Measurements from ENCODE around the gene PPP1R2C.

Gene PPP1R2C

DNA sequence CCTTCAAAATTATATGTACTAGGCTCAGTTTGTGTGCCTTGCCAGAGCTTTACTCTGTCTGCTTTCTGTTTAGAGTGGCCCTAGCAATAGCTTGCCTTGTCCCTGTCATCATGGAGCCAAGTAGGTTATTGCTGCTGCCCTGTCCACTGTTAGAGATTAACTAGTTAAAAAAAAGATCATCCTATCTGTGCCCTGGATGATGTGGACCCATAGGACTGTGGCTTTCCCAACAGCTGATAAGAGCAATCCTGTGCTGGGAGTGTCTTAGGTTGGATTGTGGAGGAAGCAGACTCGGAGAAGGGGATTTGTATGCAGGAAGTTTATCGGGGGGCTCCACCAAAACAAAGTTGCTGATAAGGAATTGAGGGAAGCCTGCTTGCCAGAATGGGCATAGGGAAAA lies 23.8 kb downstream of the PPP1R2C start:
- H3K4me3 ChIP-seq (ENCODE audit: low read depth, low read length): no peak overlapping the region
- POLR2A ChIA-PET: no interaction called here
- no peaks in the 10 kb centered on the region for H3K9me3 ChIP-seq (ENCODE audit: control insufficient read depth, insufficient read depth, low read depth, low read length)
- CTCF ChIA-PET: no interaction called here
- H3K4me1 ChIP-seq (ENCODE audit: control insufficient read depth, insufficient read depth, low read length): no peaks in the 10 kb centered on the region
- H3K27ac ChIP-seq (ENCODE audit: extremely low read depth, low read depth, low read length): no peak overlapping the region
- TF ChIP-seq ZNF366 (tag by site-specific recombination; conservative IDR thresholded peaks at IDR 0.05) (no peak), ZNF19 (tag by site-specific recombination; IDR thresholded peaks at IDR 0.05; ENCODE audit: low read depth) (no peak), ZNF558 (tag by site-specific recombination; IDR thresholded peaks at IDR 0.05) (no peak), ZBTB48 (tag by site-specific recombination; IDR thresholded peaks at IDR 0.05) (no peak), ZNF354C (tag by site-specific recombination; IDR thresholded peaks at IDR 0.05; ENCODE audit: borderline replicate concordance, low read depth) (no peak), ZFHX2 (tag by site-specific recombination; conservative IDR thresholded peaks at IDR 0.05) (no peak), ZNF10 (tag by site-specific recombination; IDR thresholded peaks at IDR 0.05) (no peak), ZNF292 (tag by site-specific recombination; IDR thresholded peaks at IDR 0.05; ENCODE audit: borderline replicate concordance, low read depth) (no peak), ZNF776 (tag by site-specific recombination; IDR thresholded peaks at IDR 0.05; ENCODE audit: borderline replicate concordance) (no peak), ZNF350 (tag by site-specific recombination; IDR thresholded peaks at IDR 0.05) (no peak), YY1 (tag by site-specific recombination; IDR thresholded peaks at IDR 0.05) (no peak), ZNF677 (tag by site-specific recombination; IDR thresholded peaks at IDR 0.05) (no peak), ZNF501 (tag by site-specific recombination; IDR thresholded peaks at IDR 0.05) (no peak), ZNF660 (tag by site-specific recombination; IDR thresholded peaks at IDR 0.05) (no peak)
- TF ChIP-seq, protein P1, sequence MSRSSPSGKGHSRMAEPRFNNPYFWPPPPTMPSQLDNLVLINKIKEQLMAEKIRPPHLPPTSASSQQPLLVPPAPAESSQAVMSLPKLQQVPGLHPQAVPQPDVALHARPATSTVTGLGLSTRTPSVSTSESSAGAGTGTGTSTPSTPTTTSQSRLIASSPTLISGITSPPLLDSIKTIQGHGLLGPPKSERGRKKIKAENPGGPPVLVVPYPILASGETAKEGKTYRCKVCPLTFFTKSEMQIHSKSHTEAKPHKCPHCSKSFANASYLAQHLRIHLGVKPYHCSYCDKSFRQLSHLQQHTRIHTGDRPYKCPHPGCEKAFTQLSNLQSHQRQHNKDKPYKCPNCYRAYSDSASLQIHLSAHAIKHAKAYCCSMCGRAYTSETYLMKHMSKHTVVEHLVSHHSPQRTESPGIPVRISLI (tag by site-specific recombination; IDR thresholded peaks at IDR 0.05): no peak
- TF ChIP-seq, protein P2, sequence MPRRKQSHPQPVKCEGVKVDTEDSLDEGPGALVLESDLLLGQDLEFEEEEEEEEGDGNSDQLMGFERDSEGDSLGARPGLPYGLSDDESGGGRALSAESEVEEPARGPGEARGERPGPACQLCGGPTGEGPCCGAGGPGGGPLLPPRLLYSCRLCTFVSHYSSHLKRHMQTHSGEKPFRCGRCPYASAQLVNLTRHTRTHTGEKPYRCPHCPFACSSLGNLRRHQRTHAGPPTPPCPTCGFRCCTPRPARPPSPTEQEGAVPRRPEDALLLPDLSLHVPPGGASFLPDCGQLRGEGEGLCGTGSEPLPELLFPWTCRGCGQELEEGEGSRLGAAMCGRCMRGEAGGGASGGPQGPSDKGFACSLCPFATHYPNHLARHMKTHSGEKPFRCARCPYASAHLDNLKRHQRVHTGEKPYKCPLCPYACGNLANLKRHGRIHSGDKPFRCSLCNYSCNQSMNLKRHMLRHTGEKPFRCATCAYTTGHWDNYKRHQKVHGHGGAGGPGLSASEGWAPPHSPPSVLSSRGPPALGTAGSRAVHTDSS (tag by site-specific recombination; IDR thresholded peaks at IDR 0.05): no peak
- TF ChIP-seq, protein P3, sequence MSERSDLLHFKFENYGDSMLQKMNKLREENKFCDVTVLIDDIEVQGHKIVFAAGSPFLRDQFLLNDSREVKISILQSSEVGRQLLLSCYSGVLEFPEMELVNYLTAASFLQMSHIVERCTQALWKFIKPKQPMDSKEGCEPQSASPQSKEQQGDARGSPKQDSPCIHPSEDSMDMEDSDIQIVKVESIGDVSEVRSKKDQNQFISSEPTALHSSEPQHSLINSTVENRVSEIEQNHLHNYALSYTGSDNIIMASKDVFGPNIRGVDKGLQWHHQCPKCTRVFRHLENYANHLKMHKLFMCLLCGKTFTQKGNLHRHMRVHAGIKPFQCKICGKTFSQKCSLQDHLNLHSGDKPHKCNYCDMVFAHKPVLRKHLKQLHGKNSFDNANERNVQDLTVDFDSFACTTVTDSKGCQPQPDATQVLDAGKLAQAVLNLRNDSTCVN (tag by site-specific recombination; optimal IDR thresholded peaks at IDR 0.05): no peak
- H3K36me3 ChIP-seq (ENCODE audit: control insufficient read depth in 2 of 2, insufficient read depth in 1 of 2, low read length in 2 of 2): no peaks in the 10 kb centered on the region

DNA sequence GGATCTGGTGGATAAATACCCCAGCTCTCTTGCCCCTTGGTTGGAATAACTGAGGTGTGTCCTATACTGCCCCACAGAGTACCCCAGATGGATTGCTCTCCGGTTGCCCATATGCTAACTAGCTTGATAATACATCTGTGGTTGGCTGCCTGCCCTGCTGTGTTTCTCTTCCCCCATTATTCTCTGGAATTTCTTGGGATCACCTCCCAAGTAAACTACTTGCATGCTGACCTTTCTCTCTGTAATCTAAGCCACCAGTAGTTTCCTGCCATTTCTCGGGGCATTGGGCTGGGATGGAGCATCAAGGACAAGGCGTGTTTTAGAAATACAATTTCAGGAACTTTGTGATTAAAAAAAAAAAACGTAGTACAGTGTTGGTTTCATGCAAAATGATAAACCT lies 25.2 kb downstream of the PPP1R2C start:
- POLR2A ChIA-PET: no interaction called here
- TF ChIP-seq, protein P4, sequence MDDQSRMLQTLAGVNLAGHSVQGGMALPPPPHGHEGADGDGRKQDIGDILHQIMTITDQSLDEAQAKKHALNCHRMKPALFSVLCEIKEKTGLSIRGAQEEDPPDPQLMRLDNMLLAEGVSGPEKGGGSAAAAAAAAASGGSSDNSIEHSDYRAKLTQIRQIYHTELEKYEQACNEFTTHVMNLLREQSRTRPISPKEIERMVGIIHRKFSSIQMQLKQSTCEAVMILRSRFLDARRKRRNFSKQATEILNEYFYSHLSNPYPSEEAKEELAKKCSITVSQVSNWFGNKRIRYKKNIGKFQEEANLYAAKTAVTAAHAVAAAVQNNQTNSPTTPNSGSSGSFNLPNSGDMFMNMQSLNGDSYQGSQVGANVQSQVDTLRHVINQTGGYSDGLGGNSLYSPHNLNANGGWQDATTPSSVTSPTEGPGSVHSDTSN (CRISPR knock-in tag; IDR thresholded peaks at IDR 0.05): no peak
- TF ChIP-seq GLIS1 (tag by site-specific recombination; IDR thresholded peaks at IDR 0.05) (no peak), GLI2 (tag by site-specific recombination; IDR thresholded peaks at IDR 0.05; ENCODE audit: borderline replicate concordance, low read depth) (no peak)
- TF ChIP-seq, protein P5, sequence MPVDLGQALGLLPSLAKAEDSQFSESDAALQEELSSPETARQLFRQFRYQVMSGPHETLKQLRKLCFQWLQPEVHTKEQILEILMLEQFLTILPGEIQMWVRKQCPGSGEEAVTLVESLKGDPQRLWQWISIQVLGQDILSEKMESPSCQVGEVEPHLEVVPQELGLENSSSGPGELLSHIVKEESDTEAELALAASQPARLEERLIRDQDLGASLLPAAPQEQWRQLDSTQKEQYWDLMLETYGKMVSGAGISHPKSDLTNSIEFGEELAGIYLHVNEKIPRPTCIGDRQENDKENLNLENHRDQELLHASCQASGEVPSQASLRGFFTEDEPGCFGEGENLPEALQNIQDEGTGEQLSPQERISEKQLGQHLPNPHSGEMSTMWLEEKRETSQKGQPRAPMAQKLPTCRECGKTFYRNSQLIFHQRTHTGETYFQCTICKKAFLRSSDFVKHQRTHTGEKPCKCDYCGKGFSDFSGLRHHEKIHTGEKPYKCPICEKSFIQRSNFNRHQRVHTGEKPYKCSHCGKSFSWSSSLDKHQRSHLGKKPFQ (tag by site-specific recombination; IDR thresholded peaks at IDR 0.05): no peak
- TF ChIP-seq, protein P6, sequence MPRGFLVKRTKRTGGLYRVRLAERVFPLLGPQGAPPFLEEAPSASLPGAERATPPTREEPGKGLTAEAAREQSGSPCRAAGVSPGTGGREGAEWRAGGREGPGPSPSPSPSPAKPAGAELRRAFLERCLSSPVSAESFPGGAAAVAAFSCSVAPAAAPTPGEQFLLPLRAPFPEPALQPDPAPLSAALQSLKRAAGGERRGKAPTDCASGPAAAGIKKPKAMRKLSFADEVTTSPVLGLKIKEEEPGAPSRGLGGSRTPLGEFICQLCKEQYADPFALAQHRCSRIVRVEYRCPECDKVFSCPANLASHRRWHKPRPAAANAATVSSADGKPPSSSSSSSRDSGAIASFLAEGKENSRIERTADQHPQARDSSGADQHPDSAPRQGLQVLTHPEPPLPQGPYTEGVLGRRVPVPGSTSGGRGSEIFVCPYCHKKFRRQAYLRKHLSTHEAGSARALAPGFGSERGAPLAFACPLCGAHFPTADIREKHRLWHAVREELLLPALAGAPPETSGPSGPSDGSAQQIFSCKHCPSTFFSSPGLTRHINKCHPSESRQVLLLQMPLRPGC (tag by site-specific recombination; IDR thresholded peaks at IDR 0.05): no peak
- CTCF ChIA-PET: no interaction called here

More for the DNA sequence above, 25.2 kb downstream of the PPP1R2C start:
- Histone ChIP-seq H3K4me3 (ENCODE audit: low read depth, low read length) (no peak overlapping the region), H3K4me1 (ENCODE audit: control insufficient read depth, insufficient read depth, low read length) (no peaks in the 10 kb centered on the region), H3K9me3 (ENCODE audit: control insufficient read depth, insufficient read depth, low read depth, low read length) (no peaks in the 10 kb centered on the region), H3K27ac (ENCODE audit: extremely low read depth, low read depth, low read length) (no peak overlapping the region), H3K36me3 (ENCODE audit: control insufficient read depth in 2 of 2, insufficient read depth in 1 of 2, low read length in 2 of 2) (no peaks in the 10 kb centered on the region)

Measured in HEK293 (cell line).